NCI-H2196 treated with DMSO at 0.1 percent for 48 hours (cell line): Measurements from ENCODE around the gene SPRR4.

Experiments used
- DNase-seq: peaks from one replicate; lab custom pipeline; 2025; ENCODE audit not compliant: unreplicated experiment; lab: John Stamatoyannopoulos, UW

Gene SPRR4

GRCh38 chr1:152965853-152966252 lies 4.6 kb upstream of the SPRR4 start:
- no peak for DNase-seq

DNA sequence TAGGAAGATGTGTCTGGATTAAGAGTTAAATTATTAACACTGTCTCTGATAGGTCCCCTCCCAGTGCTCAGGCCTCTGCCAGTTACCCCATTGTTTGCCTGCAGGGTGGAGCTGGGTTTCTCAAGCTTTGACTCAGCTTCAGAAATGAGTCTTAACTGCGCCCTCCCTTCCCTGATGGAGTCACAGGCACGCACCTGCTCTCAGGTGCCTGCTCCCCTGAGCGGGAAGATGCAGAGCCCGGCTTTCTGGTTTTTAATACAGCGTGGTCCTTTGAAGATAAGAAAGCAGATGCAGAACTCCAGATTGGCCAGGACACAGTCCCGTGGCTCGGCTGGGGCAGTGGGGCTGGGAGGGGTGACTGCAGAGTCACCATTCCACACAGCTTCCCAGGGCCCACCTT lies 3.2 kb upstream of the SPRR4 start:
- DNase-seq, result no peak

DNA sequence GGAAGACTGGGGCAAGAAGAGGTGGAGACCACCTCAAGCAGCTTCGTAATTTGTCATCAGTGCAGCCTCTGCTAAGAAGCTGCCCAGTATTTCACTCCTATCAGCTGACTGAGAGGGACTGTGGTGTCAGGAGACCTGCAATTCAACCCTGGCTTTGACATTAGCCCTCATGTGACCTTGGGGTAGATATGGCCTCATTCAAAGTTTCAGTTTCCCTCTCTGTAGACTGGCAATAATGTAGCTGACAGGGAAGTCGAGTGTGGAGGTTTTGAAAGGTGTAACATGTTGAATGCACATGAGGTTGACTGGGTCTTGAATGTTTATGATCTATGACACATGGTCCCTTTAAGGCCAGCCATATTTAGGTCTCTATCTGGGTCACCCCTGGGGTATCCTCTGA lies 2.2 kb upstream of the SPRR4 start:
- no peak for DNase-seq

- DNase-seq, result no peak
These were observed 1.4 kb upstream of the SPRR4 start for GRCh38 chr1:152969036-152969435.

GRCh38 chr1:152972196-152972886 lies 1.9 kb downstream of the SPRR4 start:
- DNase-seq, result no peak

- DNase-seq, result no peak
These were observed 6.2 kb downstream of the SPRR4 start for GRCh38 chr1:152976688-152977087.

DNA sequence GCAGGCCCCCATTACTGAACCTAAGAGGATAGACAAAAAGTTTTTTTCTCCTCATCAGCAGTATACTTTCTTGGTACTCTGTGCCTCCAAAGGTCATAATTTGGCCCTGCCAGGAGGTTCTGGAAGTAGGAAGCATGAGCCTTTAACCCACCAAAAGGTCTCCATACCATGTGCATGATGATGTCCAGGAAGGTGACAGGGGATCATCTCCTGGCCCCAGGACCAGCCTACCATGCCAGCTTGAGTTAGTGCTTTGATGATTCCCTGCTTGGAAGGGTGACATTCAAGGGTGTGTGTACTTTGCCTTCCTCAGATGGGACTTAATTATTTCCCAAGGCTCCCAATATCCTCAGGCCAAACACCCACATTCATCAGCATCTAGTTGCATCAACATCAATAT lies 7.2 kb downstream of the SPRR4 start:
- DNase-seq, result no peak

GRCh38 chr1:152980676-152981075 lies 10.2 kb downstream of the SPRR4 start:
- no peak for DNase-seq

GRCh38 chr1:152981146-152981871 lies 10.9 kb downstream of the SPRR4 start:
- DNase-seq, result no peak

- no peak for DNase-seq
These were observed 11.6 kb downstream of the SPRR4 start for GRCh38 chr1:152982076-152982475.

DNA sequence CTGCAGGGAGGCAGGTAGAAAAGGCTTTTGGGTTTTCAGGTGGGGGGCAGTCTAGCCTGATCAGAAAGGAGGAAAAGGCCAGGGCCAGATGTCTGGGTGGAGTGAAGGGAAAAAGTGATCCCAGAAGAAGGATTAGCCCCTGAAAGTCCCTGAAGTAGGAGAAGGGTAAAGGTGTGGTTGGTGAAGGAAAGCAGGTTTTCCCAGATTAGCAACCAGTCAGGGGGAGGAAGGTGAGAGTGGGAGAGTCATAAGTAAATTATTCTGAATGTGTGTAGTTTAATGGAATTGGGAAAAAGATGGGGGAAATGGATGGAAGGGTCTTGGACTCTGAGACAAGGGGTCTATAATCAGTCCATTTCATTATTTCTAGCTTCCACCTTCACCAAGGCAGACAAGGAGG lies 12.8 kb downstream of the SPRR4 start:
- DNase-seq, result no peak

DNA sequence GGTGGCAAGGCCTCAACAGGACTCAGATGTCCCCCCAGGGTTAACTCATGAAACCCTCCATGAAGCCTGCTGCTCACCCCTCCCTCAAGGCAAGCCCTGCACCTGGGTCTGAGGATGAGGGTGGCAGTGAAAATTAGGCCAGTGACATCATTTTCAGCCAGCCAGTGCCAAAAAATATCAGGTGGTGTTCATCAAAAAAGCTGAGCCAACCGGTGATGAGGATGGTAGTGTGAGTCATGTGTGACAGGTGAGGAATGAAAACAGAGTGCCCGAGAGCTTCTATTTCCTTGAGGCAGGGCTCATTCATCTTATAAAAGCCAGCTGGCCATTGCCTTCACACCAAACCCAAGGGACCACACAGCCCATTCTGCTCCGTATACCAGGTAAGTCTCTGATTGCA lies 13.3 kb downstream of the SPRR4 start, which contains the start of gene SPRR1A:
TSS of gene SPRR1A (plus strand) at position 339 of the 400 bp plus-strand sequence. CDS start 1,150 bp downstream, outside the sequence.
- no peak for DNase-seq

DNA sequence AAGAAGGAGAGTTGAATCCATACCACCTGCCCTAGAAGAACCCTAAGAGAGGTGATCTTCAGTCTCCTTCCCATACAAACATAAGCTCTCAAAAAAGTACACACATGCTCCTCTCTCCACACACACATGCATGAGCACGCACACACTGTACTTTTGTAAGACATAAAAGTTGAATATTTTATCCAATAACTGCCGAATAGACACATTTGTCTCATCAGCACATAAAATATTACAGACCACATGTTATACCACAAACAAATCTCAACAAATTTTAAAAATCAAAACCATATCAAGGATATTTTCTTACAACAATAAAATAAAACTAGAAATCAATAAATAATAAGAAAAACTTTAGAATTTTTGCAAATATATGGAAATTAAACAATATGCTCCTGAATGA lies 16.1 kb downstream of the SPRR4 start:
- no peak for DNase-seq

DNA sequence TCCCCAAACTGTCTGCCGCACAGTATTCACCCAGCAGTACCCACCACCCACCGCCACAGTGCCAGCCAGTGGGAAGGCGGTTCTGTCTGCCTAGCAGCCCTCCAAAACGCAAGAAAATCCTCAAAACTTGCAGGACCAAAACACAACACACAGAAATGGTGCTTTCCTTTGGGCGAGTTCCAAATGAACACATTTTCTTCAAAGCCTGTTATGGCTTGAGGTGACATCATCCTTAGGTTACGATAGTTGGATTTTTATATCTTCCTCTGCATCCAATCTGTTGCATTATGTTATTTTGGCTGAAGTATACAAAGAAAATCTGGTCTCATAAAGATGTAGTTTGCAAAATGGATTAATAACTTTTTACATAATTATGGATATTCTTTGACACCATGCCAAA lies 22.7 kb downstream of the SPRR4 start:
- no peak for DNase-seq

DNA sequence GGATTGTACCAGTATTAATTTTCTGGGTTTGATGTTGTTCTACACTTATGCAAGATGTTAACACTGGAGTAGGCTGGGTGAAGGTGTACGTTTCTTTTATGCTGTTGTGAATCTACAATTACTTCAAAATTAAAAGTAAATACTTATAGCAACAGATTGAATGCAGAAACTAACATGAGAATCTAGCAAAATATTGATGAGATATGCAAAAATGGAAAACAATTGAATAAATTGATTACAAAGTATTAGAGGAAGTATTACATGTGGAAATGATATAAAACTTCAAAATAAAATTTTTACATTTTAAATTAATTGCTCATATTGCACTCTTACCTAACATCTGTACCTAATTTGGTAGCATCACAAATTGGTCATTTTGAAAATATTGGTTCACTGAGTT lies 25.4 kb downstream of the SPRR4 start:
- DNase-seq, result no peak

- DNase-seq, result no peak
These were observed 26.4 kb downstream of the SPRR4 start for GRCh38 chr1:152996633-152997400.

GRCh38 chr1:152997901-152998300 lies 27.5 kb downstream of the SPRR4 start:
- no peak for DNase-seq

DNA sequence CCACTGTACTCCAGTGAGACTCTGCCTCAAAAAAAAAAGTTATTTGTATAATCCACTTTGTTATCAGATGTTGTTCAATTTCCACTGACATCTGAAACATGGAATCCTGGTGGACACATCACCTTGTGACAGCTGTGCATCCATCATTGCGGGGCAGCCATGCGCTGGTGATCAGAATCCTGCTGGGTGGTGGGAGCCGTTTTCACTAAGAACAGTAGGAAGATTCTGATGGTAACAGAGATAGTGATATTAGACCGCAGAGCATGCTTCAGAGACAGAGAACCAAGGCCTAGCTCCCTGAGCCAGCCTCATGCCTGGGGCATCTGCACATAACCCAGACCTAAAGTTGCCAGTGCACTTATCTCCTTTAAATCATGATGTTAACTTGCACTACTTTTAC lies 28.0 kb downstream of the SPRR4 start:
- no peak for DNase-seq

GRCh38 chr1:152999818-153000217 lies 29.4 kb downstream of the SPRR4 start:
- no peak for DNase-seq

GRCh38 chr1:153000294-153000693 lies 29.8 kb downstream of the SPRR4 start:
- no peak for DNase-seq

GRCh38 chr1:153001382-153001781 lies 30.9 kb downstream of the SPRR4 start, which contains the start of gene SPRR3:
SPRR3 (plus strand) TSS chr1:153001749; CDS start chr1:153003021, 1,272 bp downstream.
- DNase-seq, result no peak
